ENCODE data around the gene CPLANE2.

The CPLANE2 gene

DNA sequence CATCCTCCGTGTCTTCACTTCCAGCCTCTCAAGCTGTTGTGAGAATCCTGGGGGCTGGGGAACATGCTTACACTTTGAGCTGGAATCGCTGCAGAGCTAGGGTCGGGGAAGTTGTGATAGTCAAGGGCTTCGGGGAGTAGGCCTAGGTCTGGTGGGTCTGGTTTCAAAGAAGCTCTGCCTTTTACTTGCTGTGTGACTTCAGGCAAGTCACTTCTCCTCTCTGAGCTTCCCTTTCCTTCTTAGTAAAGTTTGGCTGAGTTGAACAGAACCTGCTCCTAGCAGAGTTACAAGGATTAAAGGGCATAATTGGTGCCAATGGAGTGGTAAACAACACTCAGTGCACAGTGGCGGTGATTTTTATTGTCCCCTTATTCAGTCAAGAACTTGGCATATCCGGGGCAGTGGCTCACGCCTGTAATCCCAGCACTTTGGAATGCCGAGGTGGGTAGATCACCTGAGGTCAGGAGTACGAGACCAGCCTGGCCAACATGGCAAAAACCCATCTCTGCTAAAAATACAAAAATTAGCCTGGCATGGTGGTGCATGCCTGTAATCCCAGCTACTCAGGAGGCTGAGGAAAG, 50.2 kb downstream of the CPLANE2 start:
- DNase-seq, result no peak

DNA sequence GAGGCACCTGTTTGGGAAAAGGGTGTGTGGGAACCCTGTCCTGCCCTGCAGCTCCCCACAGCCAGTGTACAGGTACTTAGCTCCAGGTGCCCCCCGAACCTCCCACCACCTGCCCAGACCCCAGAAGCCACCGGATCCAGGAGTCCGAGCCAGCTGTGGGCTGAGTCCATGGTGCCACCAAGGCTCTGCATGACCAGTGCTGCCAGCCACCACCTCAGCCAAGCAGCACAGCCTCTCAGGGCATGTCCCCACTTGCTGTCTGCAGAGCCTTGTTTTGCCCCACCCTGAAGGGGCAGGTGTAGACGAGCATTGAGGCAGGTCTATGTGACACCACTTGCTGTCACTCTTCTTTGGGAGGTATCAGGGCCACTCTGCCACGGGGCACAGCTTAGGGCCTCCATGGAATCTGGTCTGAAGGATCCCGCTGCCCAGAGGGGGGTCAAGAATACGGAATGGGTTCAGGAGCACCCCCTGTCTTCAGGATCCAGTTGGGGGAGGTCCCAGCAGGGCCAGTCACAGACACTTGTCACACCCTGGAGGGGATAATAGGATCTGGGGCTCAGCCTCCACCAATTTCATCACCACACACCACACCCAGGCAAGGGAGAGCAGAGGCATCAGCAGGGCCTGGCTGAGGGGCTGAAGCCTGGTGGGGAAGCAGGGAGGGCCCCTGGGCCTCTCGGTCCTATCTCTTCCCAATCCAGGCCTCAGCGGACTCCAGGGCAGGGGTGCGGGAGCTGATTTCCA, 52.3 kb downstream of the CPLANE2 start:
- DNase-seq, result peak; percentile 51

DNA sequence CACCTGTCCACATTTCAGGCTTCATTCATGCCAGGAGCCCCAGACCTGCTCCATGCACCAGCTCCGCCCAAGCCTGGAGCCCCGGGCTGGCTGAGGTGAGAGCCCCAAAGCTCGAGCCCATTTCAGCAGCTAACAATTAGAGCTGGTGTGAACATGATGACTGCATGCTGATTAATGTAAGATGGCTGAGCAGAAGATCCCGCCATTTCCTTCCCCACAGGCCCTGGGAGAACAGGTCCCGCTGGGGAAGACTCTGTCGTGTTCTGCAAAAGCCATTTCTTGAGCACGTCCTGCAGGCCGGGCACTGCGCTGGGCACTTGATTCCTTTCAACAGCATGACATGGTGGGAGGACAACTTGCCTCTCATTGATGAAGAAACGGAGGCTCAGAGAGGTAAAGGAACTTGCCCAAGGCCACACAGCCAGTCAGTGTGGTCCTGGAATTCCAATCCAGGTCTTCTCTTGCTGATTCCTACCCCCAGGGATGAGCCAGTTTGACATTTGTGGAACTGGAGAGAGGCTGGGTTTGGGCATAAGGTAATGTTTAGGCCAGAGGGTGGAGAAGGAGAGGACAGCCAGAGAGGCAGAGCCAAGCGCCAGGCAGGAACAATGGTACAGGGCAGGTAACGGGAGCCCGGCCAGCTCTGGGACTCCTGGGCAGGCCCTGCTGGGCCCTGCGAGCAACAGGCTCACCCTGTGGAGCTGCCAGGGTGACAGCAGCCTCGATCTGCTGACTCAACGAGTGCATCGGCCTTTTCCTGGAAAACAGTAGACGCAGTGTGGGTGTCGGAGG, 53.0 kb downstream of the CPLANE2 start:
- no peak for DNase-seq

DNA sequence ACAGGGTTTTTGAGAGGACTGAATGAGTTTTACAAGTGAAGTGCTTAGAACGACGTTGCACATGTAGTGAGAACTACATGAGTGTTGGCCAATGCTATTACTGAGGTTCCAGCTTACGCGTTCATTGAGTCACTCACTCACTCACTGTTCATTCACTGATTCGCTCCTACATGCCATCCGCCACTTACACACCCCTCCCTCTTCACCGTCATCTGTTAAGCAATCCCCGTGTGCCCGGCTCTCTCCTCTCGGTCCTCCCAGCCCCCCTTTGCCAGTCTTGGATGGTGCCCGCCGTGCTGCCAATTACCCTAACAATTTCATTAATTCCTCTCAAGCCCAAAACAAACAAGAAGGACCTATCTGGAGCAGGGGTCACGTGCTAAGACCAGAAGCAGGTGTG, 53.8 kb downstream of the CPLANE2 start:
- DNase-seq, result no peak

DNA sequence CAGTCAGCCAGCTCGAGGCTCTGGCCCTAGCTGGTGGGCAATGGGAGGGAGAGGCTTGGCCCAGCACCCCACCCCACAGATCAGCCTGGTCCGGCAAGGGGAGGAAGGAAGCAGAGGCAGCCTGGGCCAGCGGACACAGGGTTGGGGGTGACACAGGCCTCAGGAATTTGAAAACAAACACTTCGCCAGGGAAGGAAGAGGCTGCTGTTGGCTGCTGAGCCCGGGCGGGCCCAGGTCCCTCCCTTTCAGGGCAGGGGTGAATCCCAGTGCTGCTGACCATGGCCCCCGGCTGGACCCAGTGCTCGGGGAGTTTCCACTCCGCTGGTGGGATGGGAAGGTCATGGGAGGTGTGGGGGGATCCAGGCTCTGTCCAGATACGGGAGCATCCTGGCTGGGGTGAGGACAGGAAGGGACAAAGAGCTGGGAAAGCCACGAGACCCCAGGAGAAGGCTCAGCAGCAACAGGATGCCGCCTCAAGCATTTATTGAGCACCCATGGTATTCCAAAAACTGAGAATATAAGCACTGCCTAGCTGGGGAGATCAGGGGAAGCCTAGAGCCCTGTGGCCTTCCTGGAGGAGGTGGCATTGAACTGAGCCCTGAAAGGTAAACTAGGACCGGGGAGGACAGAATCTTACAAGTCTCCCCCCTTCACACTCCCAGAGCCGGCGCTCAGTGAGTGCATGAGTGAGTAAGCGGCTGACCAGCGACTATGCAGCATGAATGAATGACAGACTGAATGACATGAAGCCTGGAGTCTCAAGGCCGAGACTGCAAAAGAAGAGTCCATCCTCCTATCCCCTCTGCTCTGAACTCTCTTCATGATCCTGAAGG, 54.9 kb downstream of the CPLANE2 start:
- no peak for DNase-seq
